HCT116 (cell line): ENCODE measurements around the gene ZACN.

Experiments used
- CTCF ChIP-seq, 3 experiments: fragments of 200-600 bp in 1 of 3; sonication (generic) in 1 of 3; IDR thresholded peaks in 2 of 3; conservative IDR thresholded peaks in 1 of 3; 2 replicates each; pipeline ENCODE4 v1.5.1; 2012 to 2017; ENCODE audit warnings: low read depth in 2 of 3, low read length in 2 of 3, antibody characterized with exemption in 1 of 3, borderline replicate concordance in 1 of 3, control low read depth in 1 of 3, mild to moderate bottlenecking in 1 of 3, mixed read lengths in 1 of 3, mixed run types in 1 of 3, moderate library complexity in 1 of 3; ENCODE audit not compliant: insufficient read depth in 1 of 3
- ELF1 ChIP-seq: IDR thresholded peaks from 2 replicates; pipeline ENCODE4 v1.6.1; 2012; ENCODE audit warnings: low read depth, borderline replicate concordance
- MAX ChIP-seq: IDR thresholded peaks from 2 replicates; pipeline ENCODE4 v1.6.1; 2012
- POLR2A ChIP-seq: IDR thresholded peaks from 2 replicates; pipeline ENCODE4 v1.7.0; 2011; ENCODE audit warnings: borderline replicate concordance; ENCODE audit not compliant: insufficient read depth, insufficient read length; ENCODE audit errors: extremely low read depth
- POLR2AphosphoS5 ChIP-seq: IDR thresholded peaks from 2 replicates; pipeline ENCODE4 v1.6.1; 2011; ENCODE audit warnings: mild to moderate bottlenecking, low read depth, low read length, moderate library complexity
- RAD21 ChIP-seq: IDR thresholded peaks from 2 replicates; pipeline ENCODE4 v1.6.1; 2012; ENCODE audit warnings: low read depth, mild to moderate bottlenecking
- ZBTB33 ChIP-seq: IDR thresholded peaks from 2 replicates; pipeline ENCODE4 v1.6.1; 2011; ENCODE audit warnings: mild to moderate bottlenecking, low read length, moderate library complexity; ENCODE audit not compliant: insufficient replicate concordance; ENCODE audit errors: extremely low read depth

GRCh38 chr17:76107509-76107908 lies 28.5 kb downstream of the ZACN start:
- TF ChIP-seq MAX = no peak
- peak in 2 of 3 experiments; percentile 46 to 56; a peak in 5 of 6 replicates for TF ChIP-seq CTCF (IDR thresholded peaks at IDR 0.05 in 2 of 3, conservative IDR thresholded peaks at IDR 0.05 in 1 of 3; ENCODE audit: borderline replicate concordance in 1 of 3, insufficient read depth in 1 of 3, low read depth in 2 of 3, low read length in 2 of 3)
- no peak for TF ChIP-seq POLR2AphosphoS5
- TF ChIP-seq ZBTB33 = no peak
- TF ChIP-seq ELF1 = no peak
- no peak for TF ChIP-seq POLR2A
- peak; percentile 68 for TF ChIP-seq RAD21
